Esophagus muscularis mucosa (tissue), 4 donors: ENCODE data around the gene MNT. TPM values are rescaled to one million over a fixed set of nuclear protein-coding genes. Genes with fewer than 3 reads are reported as not detected.

ENCODE experiments used
- DNase-seq: peaks from one replicate; pipeline ENCODE4 v3.0.0-alpha.2; 2017; ENCODE audit errors: extremely low spot score
- H3K27ac ChIP-seq, 4 donors: fragments of 200-600 bp; sonication (generic); replicated peaks in 1 of 4; 1 replicate in 3 of 4; 2 replicates in 1 of 4; pipeline ENCODE4 v1.5.1; 2016 to 2019; ENCODE audit warnings: mild to moderate bottlenecking in 1 of 4
- H3K27me3 ChIP-seq, 4 donors: fragments of 200-600 bp; sonication (generic); one replicate each; pipeline versions ENCODE4 v1.5.1 to v1.6.0; 2016 to 2019
- H3K36me3 ChIP-seq, 4 donors: fragments of 200-600 bp; sonication (generic); one replicate each; pipeline ENCODE4 v1.5.1; 2016 to 2019
- H3K4me1 ChIP-seq, 4 donors: fragments of 200-600 bp; sonication (generic); one replicate each; pipeline ENCODE4 v1.5.1; 2016 to 2019
- H3K4me3 ChIP-seq, 4 donors: fragments of 200-600 bp; sonication (generic); 1 replicate in 2 of 4; 2 replicates in 2 of 4; pipeline ENCODE4 v1.5.1; 2016 to 2019; ENCODE audit warnings: mild to moderate bottlenecking in 4 of 4, moderate library complexity in 1 of 4
- H3K9me3 ChIP-seq, 4 donors: fragments of 200-600 bp; sonication (generic); 1 replicate in 3 of 4; 2 replicates in 1 of 4; pipeline ENCODE4 v1.5.1; 2016 to 2019
- CTCF ChIP-seq, 3 experiments: fragments of 200-600 bp in 2 of 3; fragments of 450-650 bp in 1 of 3; sonication (generic) in 2 of 3; IDR thresholded peaks; one replicate each; pipeline ENCODE4 v1.5.1; 2017 to 2019; ENCODE audit warnings: antibody characterized with exemption in 3 of 3, mild to moderate bottlenecking in 2 of 3, moderate library complexity in 1 of 3
- EP300 ChIP-seq: sonication (generic); formaldehyde crosslinking; IDR thresholded peaks from one replicate; pipeline ENCODE4 v1.6.1; 2017; ENCODE audit warnings: antibody characterized with exemption
- POLR2A ChIP-seq: fragments of 450-650 bp; IDR thresholded peaks from one replicate; pipeline ENCODE4 v1.6.1; 2017; ENCODE audit warnings: antibody characterized with exemption, moderate library complexity, mild to moderate bottlenecking, low read depth
- POLR2AphosphoS5 ChIP-seq, 2 donors: sonication (generic); formaldehyde crosslinking; IDR thresholded peaks; one replicate each; pipeline ENCODE4 v1.6.1; 2017; ENCODE audit warnings: antibody characterized with exemption in 2 of 2
- WGBS: methylation state at CpG from one replicate; pipeline ENCODE4 v1.1.5; 2018; 5-methylcytosine and 5-hydroxymethylcytosine counted together
- intact Hi-C: fragments of 100-400 bp; cut with DNase I; formaldehyde crosslinking; loops from one replicate; pipeline ENCODE4 v1.15.1; 2023
- total RNA-seq, 4 donors: library from RNA; depleted of rRNA; stranded (reverse); fragments of >200 nt; gene quantifications; one replicate each; pipeline versions ENCODE4 v1.1.0 to v1.2.1, GENCODE V29; 2016

MNT gene
- total RNA-seq, 4 donors from 2014 or later, result 10.8 to 17.4 (median 13.8) TPM

GRCh38 chr17:2362416-2362815, 38.4 kb downstream of the MNT start:
- intact Hi-C loops, result no loop called here
- Histone ChIP-seq H3K27me3 (no peaks in the 10 kb centered on the region), H3K36me3 (peaks cover 0 to 72% (median 63%) of the 10 kb centered on the region in 4 donors), H3K4me3 (no peak overlapping the region), H3K4me1 (peaks cover 20 to 36% (median 29%) of the 10 kb centered on the region in 4 donors), H3K27ac (no peak overlapping the region), H3K9me3 (no peaks in the 10 kb centered on the region)
- no peak for DNase-seq
- TF ChIP-seq CTCF (IDR thresholded peaks at IDR 0.05) (no peak), EP300 (no peak), POLR2A (no peak), POLR2AphosphoS5 (IDR thresholded peaks at IDR 0.05) (no peak)
- 96% methylated on average over 17 of the region's 19 CpGs for WGBS

DNA sequence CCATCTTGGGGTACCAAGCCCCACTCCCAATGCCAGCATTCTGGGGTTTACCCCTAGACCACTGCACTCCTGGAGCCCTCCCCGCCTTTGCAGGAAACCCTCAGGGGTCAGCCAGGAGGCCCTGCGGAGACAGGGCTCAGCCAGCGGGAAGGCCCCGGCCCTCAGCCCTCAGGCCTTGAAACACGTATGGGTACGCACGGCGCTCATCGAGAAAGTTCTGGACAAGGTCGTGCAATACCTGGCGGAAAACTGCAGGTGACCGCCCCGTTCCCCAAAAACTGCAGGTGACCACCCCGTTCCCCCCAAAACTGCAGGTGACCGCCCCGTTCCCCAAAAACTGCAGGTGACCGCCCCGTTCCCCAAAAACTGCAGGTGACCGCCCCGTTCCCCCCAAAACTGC, 38.8 kb downstream of the MNT start:
- Histone ChIP-seq H3K36me3 (peaks cover 0 to 68% (median 59%) of the 10 kb centered on the region in 4 donors), H3K4me3 (no peak overlapping the region), H3K27ac (no peak overlapping the region), H3K4me1 (peaks cover 19 to 32% (median 28%) of the 10 kb centered on the region in 4 donors), H3K9me3 (no peaks in the 10 kb centered on the region), H3K27me3 (no peaks in the 10 kb centered on the region)
- intact Hi-C loops, result no loop called here
- 95% methylated on average over 20 of the region's 20 CpGs for WGBS
- TF ChIP-seq POLR2A, result no peak
- TF ChIP-seq CTCF (IDR thresholded peaks at IDR 0.05), result no peak
- TF ChIP-seq EP300, result no peak
- no peak for TF ChIP-seq POLR2AphosphoS5 (IDR thresholded peaks at IDR 0.05)
- DNase-seq, result no peak

- no peak for DNase-seq
- WGBS, result 86% methylated on average over 20 of the region's 21 CpGs
- no peaks in the 10 kb centered on the region for H3K27me3 ChIP-seq
- H3K9me3 ChIP-seq, result no peaks in the 10 kb centered on the region
- H3K27ac ChIP-seq, result no peak overlapping the region
- H3K36me3 ChIP-seq, result peaks cover 0 to 60% (median 51%) of the 10 kb centered on the region in 4 donors
- intact Hi-C loops, result no loop called here
- no peak for TF ChIP-seq EP300
- TF ChIP-seq POLR2AphosphoS5 (IDR thresholded peaks at IDR 0.05), result no peak
- H3K4me1 ChIP-seq, result peaks cover 19 to 30% (median 28%) of the 10 kb centered on the region in 4 donors
- no peak overlapping the region for H3K4me3 ChIP-seq
Measured at GRCh38 chr17:2361010-2361760, 39.7 kb downstream of the MNT start.

- Histone ChIP-seq H3K4me1 (peaks cover 3 to 17% (median 15%) of the 10 kb centered on the region in 4 donors), H3K27me3 (no peaks in the 10 kb centered on the region), H3K4me3 (no peak overlapping the region), H3K36me3 (peaks cover 0 to 28% (median 22%) of the 10 kb centered on the region in 4 donors), H3K9me3 (no peaks in the 10 kb centered on the region), H3K27ac (no peak overlapping the region)
- intact Hi-C loops, result no loop called here
- TF ChIP-seq CTCF (IDR thresholded peaks at IDR 0.05) (no peak), POLR2AphosphoS5 (IDR thresholded peaks at IDR 0.05) (no peak), EP300 (no peak), POLR2A (no peak)
- WGBS, result 100% methylated on average over 2 of the region's 10 CpGs
- DNase-seq, result no peak
Measured at GRCh38 chr17:2357931-2358434, 42.9 kb downstream of the MNT start.

GRCh38 chr17:2357237-2357636, 43.6 kb downstream of the MNT start:
- WGBS, result 98% methylated on average over 4 of the region's 4 CpGs
- TF ChIP-seq CTCF (IDR thresholded peaks at IDR 0.05), result no peak
- no peak for TF ChIP-seq POLR2AphosphoS5 (IDR thresholded peaks at IDR 0.05)
- no peak for TF ChIP-seq POLR2A
- TF ChIP-seq EP300, result no peak

More at GRCh38 chr17:2357237-2357636, 43.6 kb downstream of the MNT start:
- Histone ChIP-seq H3K4me1 (peaks cover 3 to 20% (median 17%) of the 10 kb centered on the region in 4 donors), H3K9me3 (no peaks in the 10 kb centered on the region), H3K27ac (no peak overlapping the region), H3K27me3 (no peaks in the 10 kb centered on the region), H3K36me3 (peaks cover 0 to 21% (median 17%) of the 10 kb centered on the region in 4 donors), H3K4me3 (no peak overlapping the region)
- no peak for DNase-seq
- intact Hi-C loops, result no loop called here
